HG03108 (cell line): ENCODE results near the gene ZNF100.
A peak's percentile ranks its signal among the peaks of the same experiment; 100 is the strongest.
"Not testable (repeated sequence)": the region's sequence is repeated elsewhere in the genome, so short reads cannot be mapped to it uniquely, and the experiment has no call there.

Experiments
- ATAC-seq: cut with Tn5 transposase; IDR thresholded peaks from one replicate; pipeline ENCODE4 v1.9.1; 2021; ENCODE audit warnings: moderate library complexity; ENCODE audit not compliant: unreplicated experiment

ZNF100 gene

DNA sequence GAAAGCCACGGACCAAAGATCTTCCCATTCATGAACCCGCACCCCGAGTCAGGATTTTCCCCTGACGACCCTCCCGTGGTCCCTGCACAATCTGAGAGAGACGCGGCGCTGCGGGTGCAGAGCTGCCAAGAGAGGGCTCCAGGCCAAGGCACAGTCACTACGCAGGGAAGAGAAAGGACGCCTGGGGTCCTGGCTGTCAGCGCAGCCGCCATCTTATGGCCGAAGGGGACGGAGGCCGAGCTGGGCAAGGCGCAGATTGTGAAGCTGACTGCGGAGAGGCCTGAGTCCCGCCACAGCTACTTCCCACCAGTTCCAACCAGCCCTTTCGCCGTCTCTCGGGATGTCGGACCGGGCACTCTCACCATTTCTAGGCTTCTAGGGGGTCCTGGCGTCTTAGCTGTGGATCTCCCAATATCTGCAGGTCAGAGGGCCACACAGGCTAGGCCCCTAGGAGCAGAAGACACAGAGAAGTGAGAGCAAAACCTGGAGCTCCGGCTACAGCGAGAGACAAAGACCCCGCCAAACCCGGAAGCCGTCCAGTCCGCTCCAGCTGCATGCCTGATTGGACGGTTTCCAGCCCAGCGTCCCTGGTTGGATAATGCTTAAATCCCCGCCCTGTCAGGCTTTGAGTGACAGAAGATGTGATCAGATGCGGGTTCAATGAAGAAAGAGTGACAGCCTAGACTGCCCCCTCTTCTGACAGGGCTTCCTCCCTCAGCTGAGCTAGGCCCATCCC, at the start of gene ZNF100:
Gene ZNF100 (minus strand): TSS at position 515 of the 736 bp plus-strand sequence. CDS start 150 bp downstream, at position 365.
- ATAC-seq, result peak; percentile 89

DNA sequence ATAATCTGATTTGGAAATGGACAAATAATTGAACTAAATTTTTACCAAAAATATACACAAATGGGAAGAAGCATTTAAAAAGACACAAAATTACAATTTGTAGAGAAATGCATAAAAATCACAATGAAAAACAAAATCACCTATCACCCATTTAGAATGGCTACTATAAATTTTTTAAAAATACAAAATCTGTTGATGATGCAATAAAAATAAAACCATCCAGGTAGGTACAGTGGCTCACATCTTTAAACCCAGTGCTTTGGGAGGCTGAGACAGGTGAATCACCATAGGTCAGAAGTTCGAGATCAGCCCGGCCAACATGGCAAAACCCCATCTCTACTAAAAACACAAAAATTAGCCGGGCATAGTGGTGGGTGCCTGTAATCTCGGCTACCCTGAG, 45.1 kb upstream of the ZNF100 start:
- no peak for ATAC-seq

DNA sequence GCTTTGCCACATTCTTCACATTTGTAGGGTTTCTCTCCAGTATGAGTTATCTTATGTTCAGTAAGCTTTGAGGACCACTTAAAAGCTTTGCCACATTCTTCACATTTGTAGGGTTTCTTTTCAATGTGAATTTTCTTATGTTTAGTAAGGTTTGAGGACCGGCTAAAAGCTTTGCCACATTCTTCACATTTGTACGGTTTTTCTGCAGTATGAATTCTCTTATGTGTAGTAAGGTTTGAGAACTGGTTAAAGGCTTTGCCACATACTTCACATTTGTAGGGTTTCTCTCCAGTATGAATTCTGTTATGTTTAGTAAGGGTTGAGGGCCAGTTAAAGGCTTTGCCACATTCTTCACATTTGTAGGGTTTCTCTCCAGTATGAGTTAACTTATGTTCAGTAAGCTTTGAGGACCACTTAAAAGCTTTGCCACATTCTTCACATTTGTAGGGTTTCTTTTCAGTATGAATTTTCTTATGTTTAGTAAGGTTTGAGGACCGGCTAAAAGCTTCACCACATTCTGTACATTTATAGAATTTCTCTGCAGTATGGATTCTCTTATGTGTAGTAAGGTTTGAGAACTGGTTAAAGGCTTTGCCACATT, 41.1 kb upstream of the ZNF100 start:
- not testable (repeated sequence) for ATAC-seq

DNA sequence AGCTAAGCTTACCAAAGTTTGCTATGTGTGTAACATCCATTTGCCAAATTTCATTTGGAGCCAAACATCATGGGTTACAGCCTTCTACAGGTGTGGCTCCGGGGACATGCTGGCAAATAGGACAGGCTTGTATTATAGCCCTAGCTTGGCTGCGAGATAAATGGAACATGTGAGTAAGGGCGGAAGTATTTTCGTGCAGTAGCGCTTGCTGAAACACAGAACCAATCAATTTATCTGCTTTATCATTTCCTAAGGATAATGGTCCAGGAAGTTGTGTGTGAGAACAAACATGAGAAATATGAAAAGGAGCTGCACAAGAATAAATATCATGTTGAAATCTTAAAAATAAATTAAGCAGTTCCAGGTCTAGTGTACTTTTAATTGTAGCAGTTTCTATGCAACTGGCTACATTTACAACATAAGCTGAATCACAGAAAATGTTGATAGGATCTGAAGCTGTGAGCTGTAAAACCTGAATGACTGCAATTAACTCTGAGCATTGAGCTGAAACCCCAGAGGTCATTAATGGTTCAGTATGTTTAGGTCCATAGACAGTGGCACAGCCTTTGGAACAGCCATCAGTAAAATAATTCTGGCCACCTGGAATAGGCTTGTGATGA, 22.2 kb upstream of the ZNF100 start:
- no peak for ATAC-seq

GRCh38 chr19:21786936-21787335, 19.6 kb upstream of the ZNF100 start:
- no peak for ATAC-seq

GRCh38 chr19:21775792-21776191, 8.4 kb upstream of the ZNF100 start:
- ATAC-seq, result not testable (repeated sequence)

DNA sequence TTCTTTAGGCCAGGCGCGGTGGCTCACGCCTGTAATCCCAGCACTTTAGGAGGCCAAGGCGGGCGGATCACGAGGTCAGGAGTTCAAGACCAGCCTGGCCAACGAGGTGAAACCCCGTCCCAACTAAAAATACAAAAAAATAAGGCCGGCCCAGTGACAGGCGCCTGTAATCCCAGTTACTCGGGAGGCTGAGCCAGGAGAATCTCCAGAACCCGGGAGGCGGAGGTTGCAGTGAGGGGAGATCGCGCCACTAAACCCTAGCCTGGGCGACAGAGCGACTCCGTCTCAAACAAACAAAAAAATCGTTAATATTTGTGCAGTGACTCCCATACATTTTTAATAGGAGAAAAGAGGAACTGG, 694 bp downstream of the ZNF100 start:
- not testable (repeated sequence) for ATAC-seq

DNA sequence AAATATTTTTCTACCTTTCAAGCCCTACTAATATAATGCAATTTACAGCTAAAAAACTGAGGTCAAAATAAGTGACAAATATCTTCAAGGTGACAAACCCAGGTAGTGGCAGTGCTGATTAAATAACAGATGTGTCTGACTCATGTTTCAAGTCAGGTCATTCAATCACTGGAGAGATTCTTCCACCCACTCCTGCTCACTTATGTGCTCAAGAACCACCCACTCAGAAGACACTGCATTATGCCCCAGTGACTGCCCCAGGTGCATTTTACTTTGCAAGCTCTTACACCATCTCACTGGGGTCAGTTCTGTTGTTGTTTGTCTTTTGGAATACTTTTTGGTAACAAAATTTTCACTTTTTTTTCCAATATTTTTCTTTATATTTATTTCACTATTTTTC, 2.2 kb downstream of the ZNF100 start:
- ATAC-seq, result no peak

DNA sequence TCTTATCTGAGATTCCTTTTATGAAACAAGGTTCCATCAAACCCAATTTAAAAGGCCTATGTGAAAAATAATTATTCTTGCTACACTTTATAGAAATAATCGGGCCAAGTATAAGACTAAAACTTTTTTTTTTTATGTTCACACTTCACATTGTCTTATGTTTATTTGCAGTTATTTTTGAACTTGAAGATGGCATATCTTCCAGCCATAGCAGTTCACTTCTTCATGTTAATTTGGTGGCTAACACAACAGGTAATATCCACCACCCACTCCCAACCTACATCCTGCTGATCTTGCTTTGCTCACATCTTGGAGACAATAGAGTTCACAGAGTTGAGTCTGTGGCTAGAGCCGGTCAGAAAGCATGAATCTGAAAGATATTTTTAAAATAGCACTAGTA, 5.8 kb downstream of the ZNF100 start:
- ATAC-seq, result not testable (repeated sequence)

DNA sequence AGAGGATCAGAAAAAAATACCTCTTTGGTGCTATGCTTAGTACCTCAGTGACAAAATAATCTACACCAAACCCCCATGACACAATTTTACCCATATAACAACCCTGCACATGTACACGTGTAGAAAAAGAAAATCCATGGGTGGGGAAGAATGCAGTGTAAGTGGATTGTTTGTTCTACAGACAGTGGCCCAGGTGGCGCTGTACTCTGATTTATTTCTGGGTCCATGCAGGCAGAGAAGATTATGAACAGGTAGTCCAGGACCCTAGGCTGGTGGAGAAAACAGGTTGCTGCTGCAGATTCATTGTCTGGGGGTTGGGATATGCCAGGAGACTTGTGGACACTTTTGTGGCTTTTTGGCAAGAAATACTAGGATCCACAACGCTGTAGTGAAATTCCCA, 9.1 kb downstream of the ZNF100 start:
- ATAC-seq, result no peak

- not testable (repeated sequence) for ATAC-seq
These were observed 11.8 kb downstream of the ZNF100 start for GRCh38 chr19:21755555-21755954.

DNA sequence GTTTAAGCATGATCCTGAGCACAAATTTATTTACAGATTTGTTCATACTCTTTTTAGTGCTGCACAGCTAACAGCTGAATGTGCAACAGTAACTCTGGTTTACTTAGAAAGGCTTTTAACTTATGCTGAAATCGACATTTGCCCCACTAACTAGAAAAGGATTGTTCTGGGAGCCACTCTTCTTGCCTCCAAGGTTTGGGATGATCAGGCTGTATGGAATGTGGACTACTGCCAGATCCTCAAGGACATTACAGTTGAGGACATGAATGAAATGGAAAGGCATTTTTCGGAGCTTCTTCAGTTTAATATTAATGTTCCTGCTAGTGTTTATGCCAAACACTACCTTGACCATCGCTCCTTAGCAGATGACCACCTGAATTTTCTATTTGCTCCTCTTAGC, 16.0 kb downstream of the ZNF100 start:
- no peak for ATAC-seq

DNA sequence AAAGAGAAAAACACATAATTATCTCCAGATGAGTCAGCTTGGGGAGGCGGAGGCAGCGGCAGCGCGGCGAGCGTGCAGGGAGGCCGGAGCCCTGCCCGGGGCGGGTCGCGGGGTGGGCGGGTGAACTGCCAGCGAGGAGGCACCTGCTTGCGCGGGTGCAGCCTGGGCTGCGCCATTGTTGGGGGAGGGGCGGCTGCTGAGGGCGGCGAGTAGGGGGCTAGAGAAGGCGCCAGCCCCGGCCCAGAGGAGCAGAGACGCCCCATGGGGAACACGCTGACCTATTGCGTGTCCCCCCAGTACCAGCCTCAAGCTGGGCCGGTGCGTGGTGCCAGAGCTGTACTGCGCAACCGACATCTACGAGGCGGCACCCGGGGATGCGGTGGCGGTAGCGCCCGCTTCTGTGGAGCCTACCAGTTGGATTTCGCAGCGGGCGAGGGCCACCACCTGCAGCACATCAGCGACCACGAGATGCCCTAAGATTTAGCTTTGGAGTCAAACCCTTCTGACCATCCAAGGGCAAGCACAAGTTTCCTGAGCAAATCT, 16.7 kb downstream of the ZNF100 start:
- ATAC-seq, result no peak

DNA sequence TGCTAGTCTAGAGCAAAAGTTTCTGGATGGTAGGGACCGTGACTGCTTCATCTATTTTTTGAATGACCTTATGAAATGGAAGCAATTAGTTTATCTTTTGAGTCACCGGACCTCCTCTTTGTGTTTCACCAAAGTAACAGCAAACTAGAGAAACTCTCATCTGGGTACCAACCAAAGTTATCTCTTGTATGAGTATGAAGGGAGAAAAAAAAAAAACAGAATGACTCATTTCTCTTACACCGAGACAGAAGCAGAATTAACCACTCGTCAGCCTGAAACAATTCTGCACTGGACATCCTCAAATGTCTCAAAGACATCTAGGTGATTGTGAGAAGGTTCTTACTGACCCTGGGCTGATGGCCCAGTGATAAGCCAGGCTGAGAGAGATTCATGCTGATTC, 18.3 kb downstream of the ZNF100 start:
- ATAC-seq, result no peak

- ATAC-seq, result no peak
These were observed 19.3 kb downstream of the ZNF100 start for GRCh38 chr19:21748088-21748487.

DNA sequence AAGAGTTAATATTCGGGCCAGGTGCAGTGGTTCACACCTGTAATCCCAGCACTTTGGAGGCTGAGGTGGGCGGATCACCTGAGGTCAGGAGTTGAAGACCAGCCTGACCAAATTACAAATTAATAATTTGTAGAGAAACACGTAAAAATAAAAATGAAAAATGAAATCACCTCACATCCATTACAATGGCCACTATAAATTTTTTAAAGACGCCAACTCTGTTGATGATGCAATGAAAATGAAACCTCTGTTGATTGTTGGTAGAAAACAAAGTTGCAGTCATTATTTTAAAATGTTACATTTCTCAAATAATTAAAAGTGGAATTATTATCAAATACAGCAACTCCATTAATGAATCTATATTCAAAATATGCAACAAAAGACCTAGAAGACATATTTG, 26.8 kb downstream of the ZNF100 start:
- ATAC-seq, result no peak

GRCh38 chr19:21726942-21727747, 40.2 kb downstream of the ZNF100 start:
- ATAC-seq, result not testable (repeated sequence)

- ATAC-seq, result no peak
These were observed 53.6 kb downstream of the ZNF100 start for GRCh38 chr19:21713761-21714160.

DNA sequence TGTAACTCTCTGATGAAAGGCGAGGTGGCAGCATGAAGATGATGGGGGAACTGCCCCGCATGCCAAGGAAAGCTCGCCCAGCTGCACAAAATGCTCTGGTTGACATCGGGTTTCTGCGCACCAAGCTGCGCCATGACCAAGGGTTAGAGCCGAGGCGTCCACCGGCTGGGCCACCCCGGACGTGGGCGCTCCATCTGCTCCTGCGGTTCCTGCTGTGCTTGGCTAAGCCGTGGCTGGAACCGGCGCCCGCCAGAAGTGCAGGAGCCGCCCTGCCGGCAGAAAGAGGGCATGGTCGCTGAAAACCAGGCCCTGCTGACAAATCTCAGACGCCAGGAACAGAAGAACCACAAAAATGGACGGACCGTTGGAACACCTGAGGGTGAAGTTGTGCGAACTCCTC, 57.9 kb downstream of the ZNF100 start:
- ATAC-seq, result no peak

- not testable (repeated sequence) for ATAC-seq
These were observed 59.5 kb downstream of the ZNF100 start for GRCh38 chr19:21707878-21708277.

GRCh38 chr19:21707065-21707464, 60.3 kb downstream of the ZNF100 start:
- no peak for ATAC-seq
